Breast epithelium (tissue), 4 donors: ENCODE results near the gene ACADS. TPM values are rescaled to one million over a fixed set of nuclear protein-coding genes. Genes with fewer than 3 reads are reported as not detected.

Experiments
- DNase-seq, 2 donors: peaks; one replicate each; pipeline ENCODE4 v3.0.0-alpha.2; 2019; ENCODE audit warnings: low spot score in 2 of 2
- H3K27ac ChIP-seq, 2 donors: fragments of 200-600 bp; sonication (generic) in 1 of 2; one replicate each; pipeline ENCODE4 v1.5.1; 2016 to 2019; ENCODE audit warnings: mild to moderate bottlenecking in 1 of 2
- H3K27me3 ChIP-seq, 2 donors: fragments of 200-600 bp; sonication (generic) in 1 of 2; one replicate each; pipeline versions ENCODE4 v1.5.1 to v1.6.0; 2017 to 2019; ENCODE audit warnings: control low read depth in 1 of 2, mild to moderate bottlenecking in 1 of 2
- H3K36me3 ChIP-seq: fragments of 200-600 bp; one replicate; pipeline ENCODE4 v1.5.1; 2019
- H3K4me1 ChIP-seq, 2 donors: fragments of 200-600 bp; sonication (generic); one replicate each; pipeline ENCODE4 v1.5.1; 2016 to 2019; ENCODE audit warnings: control low read depth in 1 of 2
- H3K4me3 ChIP-seq, 3 donors: fragments of 200-600 bp; sonication (generic); 1 replicate in 2 of 3; 2 replicates in 1 of 3; pipeline ENCODE4 v1.5.1; 2016 to 2019; ENCODE audit warnings: mild to moderate bottlenecking in 3 of 3, moderate library complexity in 2 of 3
- H3K9me3 ChIP-seq, 2 donors: fragments of 200-600 bp; sonication (generic) in 1 of 2; one replicate each; pipeline ENCODE4 v1.5.1; 2016 to 2019; ENCODE audit warnings: control low read depth in 1 of 2
- POLR2A ChIP-seq: fragments of 450-650 bp; IDR thresholded peaks from one replicate; pipeline ENCODE4 v1.6.1; 2016; ENCODE audit warnings: antibody characterized with exemption, mild to moderate bottlenecking, moderate library complexity
- POLR2AphosphoS5 ChIP-seq, 3 donors: sonication (generic); formaldehyde crosslinking; IDR thresholded peaks; one replicate each; pipeline ENCODE4 v1.6.1; 2017; ENCODE audit warnings: antibody characterized with exemption in 3 of 3
- intact Hi-C: fragments of 100-400 bp; cut with DNase I; formaldehyde crosslinking; loops from one replicate; pipeline ENCODE4 v1.15.1; 2023; ENCODE audit warnings: low total_unique reads
- total RNA-seq, 3 donors: library from RNA; depleted of rRNA; stranded (reverse); fragments of >200 nt; gene quantifications; one replicate each; pipeline ENCODE4 v1.1.0, GENCODE V29; 2016
- TF ChIP-seq, protein P1 (sequence below), 3 donors: fragments of 450-650 bp; IDR thresholded peaks; one replicate each; pipeline ENCODE4 v1.5.1; 2016 to 2017; ENCODE audit warnings: antibody characterized with exemption in 3 of 3, mild to moderate bottlenecking in 3 of 3, moderate library complexity in 3 of 3

Gene ACADS
- total RNA-seq, 3 donors from 2014 or later, result 38.3 to 114 (median 54.3) TPM

DNA sequence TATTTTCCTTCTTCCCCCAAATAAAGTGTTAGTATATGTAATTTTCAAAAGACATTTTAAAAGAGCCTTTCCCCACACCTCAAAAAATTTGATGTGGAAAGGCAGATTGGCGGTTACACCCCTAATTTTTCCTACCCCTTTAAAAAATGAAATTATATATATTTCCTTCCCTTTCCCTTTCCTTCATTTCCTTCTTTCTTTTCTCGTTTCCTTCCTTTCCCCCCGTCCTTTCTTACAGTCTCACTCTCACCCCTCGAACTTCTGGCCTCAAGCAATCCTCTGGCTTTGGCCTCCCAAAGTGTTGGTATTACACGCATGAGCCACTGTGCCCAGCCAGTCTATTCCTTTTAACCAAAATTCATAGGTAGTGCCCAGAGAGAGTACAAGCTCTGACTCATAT is 19.6 kb upstream of the ACADS start:
- H3K9me3 ChIP-seq, result no peaks in the 10 kb centered on the region
- no peaks in the 10 kb centered on the region for H3K36me3 ChIP-seq
- DNase-seq, result no peak
- TF ChIP-seq POLR2A (no peak), POLR2AphosphoS5 (IDR thresholded peaks at IDR 0.05) (no peak)
- TF ChIP-seq, protein P1, sequence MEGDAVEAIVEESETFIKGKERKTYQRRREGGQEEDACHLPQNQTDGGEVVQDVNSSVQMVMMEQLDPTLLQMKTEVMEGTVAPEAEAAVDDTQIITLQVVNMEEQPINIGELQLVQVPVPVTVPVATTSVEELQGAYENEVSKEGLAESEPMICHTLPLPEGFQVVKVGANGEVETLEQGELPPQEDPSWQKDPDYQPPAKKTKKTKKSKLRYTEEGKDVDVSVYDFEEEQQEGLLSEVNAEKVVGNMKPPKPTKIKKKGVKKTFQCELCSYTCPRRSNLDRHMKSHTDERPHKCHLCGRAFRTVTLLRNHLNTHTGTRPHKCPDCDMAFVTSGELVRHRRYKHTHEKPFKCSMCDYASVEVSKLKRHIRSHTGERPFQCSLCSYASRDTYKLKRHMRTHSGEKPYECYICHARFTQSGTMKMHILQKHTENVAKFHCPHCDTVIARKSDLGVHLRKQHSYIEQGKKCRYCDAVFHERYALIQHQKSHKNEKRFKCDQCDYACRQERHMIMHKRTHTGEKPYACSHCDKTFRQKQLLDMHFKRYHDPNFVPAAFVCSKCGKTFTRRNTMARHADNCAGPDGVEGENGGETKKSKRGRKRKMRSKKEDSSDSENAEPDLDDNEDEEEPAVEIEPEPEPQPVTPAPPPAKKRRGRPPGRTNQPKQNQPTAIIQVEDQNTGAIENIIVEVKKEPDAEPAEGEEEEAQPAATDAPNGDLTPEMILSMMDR (IDR thresholded peaks at IDR 0.05), result no peak
- no peaks in the 10 kb centered on the region for H3K4me1 ChIP-seq
- H3K27ac ChIP-seq, result no peak overlapping the region
- H3K27me3 ChIP-seq, result no peaks in the 10 kb centered on the region
- intact Hi-C loops, result no loop called here
- no peak overlapping the region for H3K4me3 ChIP-seq

- no peak overlapping the region for H3K27ac ChIP-seq
- H3K4me1 ChIP-seq, result peaks cover 0 to 3% of the 10 kb centered on the region in 2 donors
- TF ChIP-seq, protein P1 (IDR thresholded peaks at IDR 0.05), result no peak
- TF ChIP-seq POLR2AphosphoS5 (IDR thresholded peaks at IDR 0.05), result no peak
- TF ChIP-seq POLR2A, result no peak
- no peaks in the 10 kb centered on the region for H3K27me3 ChIP-seq
- H3K4me3 ChIP-seq, result no peak overlapping the region
- no peaks in the 10 kb centered on the region for H3K36me3 ChIP-seq
- DNase-seq, result no peak
- intact Hi-C loops, result no loop called here
- no peaks in the 10 kb centered on the region for H3K9me3 ChIP-seq
Observed at GRCh38 chr12:120708651-120709050, 17.0 kb upstream of the ACADS start.

DNA sequence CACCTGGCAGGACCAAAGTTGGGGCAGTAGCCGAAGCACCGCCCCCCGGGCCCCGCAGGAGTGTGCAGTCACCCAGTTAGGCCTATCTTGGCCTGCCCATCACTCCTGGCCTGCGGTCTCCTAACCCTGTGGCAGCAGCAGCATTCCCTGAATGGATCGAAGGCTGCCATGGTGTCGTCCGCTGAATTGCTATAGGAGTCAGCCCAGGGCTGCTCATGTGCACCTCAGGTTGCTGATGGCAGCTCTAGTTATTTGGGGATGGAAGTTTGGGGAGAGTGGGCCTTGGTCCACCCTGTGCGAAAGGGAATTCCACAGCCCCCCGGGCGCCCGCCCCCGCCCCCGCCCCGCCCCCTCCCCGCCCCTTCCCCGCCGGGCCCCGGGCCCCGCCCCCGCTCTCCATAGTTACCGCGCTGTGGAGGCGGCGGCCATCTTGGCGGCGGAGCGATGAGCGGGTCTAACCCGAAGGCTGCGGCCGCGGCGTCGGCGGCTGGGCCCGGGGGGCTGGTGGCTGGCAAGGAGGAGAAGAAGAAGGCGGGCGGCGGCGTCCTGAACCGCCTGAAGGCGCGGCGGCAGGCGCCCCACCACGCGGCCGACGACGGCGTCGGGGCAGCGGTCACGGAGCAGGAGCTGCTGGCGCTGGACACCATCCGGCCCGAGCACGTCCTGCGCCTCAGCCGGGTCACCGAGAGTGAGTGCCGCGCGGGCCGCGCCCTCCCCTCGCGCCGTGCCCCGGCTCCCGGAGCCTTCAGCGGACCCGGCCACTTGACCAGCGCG is 15.4 kb upstream of the ACADS start, which contains the start of gene UNC119B:
UNC119B (plus strand) TSS at position 428 of the 774 bp plus-strand sequence; CDS start at position 445, 17 bp downstream.
- H3K4me1 ChIP-seq, result peaks cover 0 to 3% of the 10 kb centered on the region in 2 donors
- TF ChIP-seq POLR2AphosphoS5 (IDR thresholded peaks at IDR 0.05), result peak; percentile 52 to 74 (median 64)
- TF ChIP-seq POLR2A, result no peak
- H3K36me3 ChIP-seq, result no peaks in the 10 kb centered on the region
- no peaks in the 10 kb centered on the region for H3K27me3 ChIP-seq
- peak within 1 kb of the TSS; percentile 85 to 92 for H3K27ac ChIP-seq
- H3K9me3 ChIP-seq, result no peaks in the 10 kb centered on the region
- peak in 1 of 2 donors; percentile 37 for DNase-seq
- peak within 1 kb of the TSS; percentile 73 to 87 (median 83) for H3K4me3 ChIP-seq
- intact Hi-C loops, result no loop called here

- TF ChIP-seq POLR2AphosphoS5 (IDR thresholded peaks at IDR 0.05) (no peak), POLR2A (no peak)
- TF ChIP-seq, protein P1 (IDR thresholded peaks at IDR 0.05), result no peak
- H3K27me3 ChIP-seq, result no peaks in the 10 kb centered on the region
- intact Hi-C loops, result no loop called here
- no peaks in the 10 kb centered on the region for H3K9me3 ChIP-seq
- peak overlapping the region; percentile 73 to 87 (median 83) for H3K4me3 ChIP-seq
- H3K27ac ChIP-seq, result peak overlapping the region; percentile 85 to 92
- peaks cover 0 to 3% of the 10 kb centered on the region in 2 donors for H3K4me1 ChIP-seq
- H3K36me3 ChIP-seq, result no peaks in the 10 kb centered on the region
- no peak for DNase-seq
Observed at GRCh38 chr12:120710805-120711296, 14.8 kb upstream of the ACADS start.

DNA sequence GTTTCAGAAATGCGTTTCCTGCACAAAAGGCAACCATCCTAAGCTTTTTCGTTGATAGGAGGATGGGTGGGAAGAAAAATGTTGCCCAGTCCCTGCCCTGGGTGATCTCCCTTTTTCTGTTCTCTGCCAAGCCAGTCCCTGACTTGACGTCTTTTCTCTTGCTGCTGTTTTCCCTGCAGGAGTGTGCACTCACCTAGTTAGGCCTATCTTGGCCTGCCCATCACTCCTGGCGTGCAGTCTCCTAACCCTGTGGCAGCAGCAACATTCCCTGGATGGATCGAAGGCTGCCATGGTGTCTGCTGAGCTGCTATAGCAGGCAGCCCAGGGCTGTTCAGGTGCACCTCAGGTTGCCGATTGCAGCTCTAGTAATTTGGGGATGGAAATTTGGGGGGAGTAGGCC is 14.2 kb upstream of the ACADS start:
- Histone ChIP-seq H3K9me3 (no peaks in the 10 kb centered on the region), H3K4me3 (peak overlapping the region; percentile 73 to 87 (median 83)), H3K27ac (peak overlapping the region; percentile 85 to 92), H3K36me3 (no peaks in the 10 kb centered on the region), H3K27me3 (no peaks in the 10 kb centered on the region), H3K4me1 (peaks cover 0 to 3% of the 10 kb centered on the region in 2 donors)
- intact Hi-C loops, result no loop called here
- TF ChIP-seq POLR2A, result no peak
- TF ChIP-seq, protein P1 (IDR thresholded peaks at IDR 0.05), result no peak
- no peak for TF ChIP-seq POLR2AphosphoS5 (IDR thresholded peaks at IDR 0.05)
- DNase-seq, result no peak
